ENCODE results near the gene ETV3L. TPM values are rescaled to one million over a fixed set of nuclear protein-coding genes. Genes with fewer than 3 reads are reported as not detected.
"Not testable (repeated sequence)": the region's sequence is repeated elsewhere in the genome, so short reads cannot be mapped to it uniquely, and the experiment has no call there.

Gene ETV3L
- total RNA-seq, 1 experiment from 2014 or later: not detected

GRCh38 chr1:157077394-157077793 lies 22.2 kb downstream of the ETV3L start:
- no peak for DNase-seq (ENCODE audit: low spot score)

- peak; percentile 31 for DNase-seq (ENCODE audit: low spot score)
Measured at GRCh38 chr1:157073944-157074685, 25.5 kb downstream of the ETV3L start.

GRCh38 chr1:157069601-157070000 lies 30.0 kb downstream of the ETV3L start:
- DNase-seq (ENCODE audit: low spot score): no peak

- DNase-seq (ENCODE audit: low spot score): not testable (repeated sequence)
Measured at GRCh38 chr1:157059241-157059640, 40.4 kb downstream of the ETV3L start.

- no peak for DNase-seq (ENCODE audit: low spot score)
Measured at GRCh38 chr1:157056269-157056668, 43.3 kb downstream of the ETV3L start.

GRCh38 chr1:157055729-157056128 lies 43.9 kb downstream of the ETV3L start:
- DNase-seq (ENCODE audit: low spot score): not testable (repeated sequence)

- no peak for DNase-seq (ENCODE audit: low spot score)
Measured at GRCh38 chr1:157050836-157051235, 48.8 kb downstream of the ETV3L start.

GRCh38 chr1:157047062-157047410 lies 52.6 kb downstream of the ETV3L start:
- no peak for DNase-seq (ENCODE audit: low spot score)

GRCh38 chr1:157045250-157046218 lies 54.1 kb downstream of the ETV3L start, which contains the start of gene ARHGEF11:
TSS of gene ARHGEF11 (minus strand) at chr1:157045742. CDS start at chr1:157044330, 1,412 bp downstream.
- peak; percentile 74 for DNase-seq (ENCODE audit: low spot score)

GRCh38 chr1:157044326-157044725 lies 55.3 kb downstream of the ETV3L start:
- no peak for DNase-seq (ENCODE audit: low spot score)

GRCh38 chr1:157043685-157044084 lies 55.9 kb downstream of the ETV3L start:
- no peak for DNase-seq (ENCODE audit: low spot score)

GRCh38 chr1:157042846-157043245 lies 56.8 kb downstream of the ETV3L start:
- DNase-seq (ENCODE audit: low spot score): no peak

Other genes starting within 250 kb of the ETV3L start
- not detected in 2 replicates for gene INSRR, start 240.7 kb downstream of the ETV3L start, total RNA-seq (2014; rRNA removed; shearing (Covaris generic))
- 0.10 TPM in 1 of 2 replicates, not detected in the other for gene NTRK1, start 238.9 kb downstream of the ETV3L start, total RNA-seq (2014; rRNA removed; shearing (Covaris generic))
- not detected in 2 replicates for gene PEAR1, start 206.1 kb downstream of the ETV3L start, total RNA-seq (2014; rRNA removed; shearing (Covaris generic))
- gene LRRC71, start 179.2 kb downstream of the ETV3L start, total RNA-seq (2014; rRNA removed; shearing (Covaris generic)): not detected in 2 replicates
- 12.2 and 12.6 TPM in 2 replicates for gene ARHGEF11, start 54.1 kb downstream of the ETV3L start, total RNA-seq (2014; rRNA removed; shearing (Covaris generic))
- gene ETV3, start 38.6 kb upstream of the ETV3L start, total RNA-seq (2014; rRNA removed; shearing (Covaris generic)): 3.2 and 5.6 TPM in 2 replicates

All from H4 (cell line).